H1 (cell line): Measurements from ENCODE around the gene RAD51B. TPM values are rescaled to one million over a fixed set of nuclear protein-coding genes. Genes with fewer than 3 reads are reported as not detected.

Experiments used
- HDAC2 ChIP-seq, 2 experiments: fragments of 300-600 bp in 1 of 2; sonication (generic) in 1 of 2; IDR thresholded peaks; 2 replicates each; pipeline ENCODE4 v1.6.1; 2011 to 2012; ENCODE audit warnings: low read depth in 2 of 2, low read length in 2 of 2, mild to moderate bottlenecking in 2 of 2, moderate library complexity in 2 of 2, borderline replicate concordance in 1 of 2, inconsistent platforms in 1 of 2
- SAP30 ChIP-seq: fragments of 300-600 bp; sonication (generic); IDR thresholded peaks from 2 replicates; pipeline ENCODE4 v1.7.1; 2012; ENCODE audit warnings: low read length, moderate library complexity, mild to moderate bottlenecking, inconsistent platforms; ENCODE audit not compliant: insufficient read depth, insufficient replicate concordance
- polyA plus RNA-seq, 7 experiments: library from polyadenylated mRNA; depleted of rRNA in 3 of 7; stranded (reverse) in 5 of 7; unstranded in 2 of 7; fragments of >200 nt in 5 of 7; fragments of 200-250 nt in 2 of 7; gene quantifications; 1 replicate in 5 of 7; 2 replicates in 1 of 7; 4 replicates in 1 of 7; pipeline versions ENCODE4 v1.2.1 to v1.2.3, GENCODE V29; 2011 to 2013; ENCODE audit warnings: missing spikeins in 2 of 7, mixed read lengths in 2 of 7
- total RNA-seq: library from RNA; stranded (reverse); fragmentation: NEBNext Ultra II Directional; extraction: Animal tissue kit (Norgen Biotek cat#: 25700); gene quantifications from 2 replicates; pipeline ENCODE4 v1.2.1, GENCODE V29; 2021

RAD51B gene
- total and polyA plus RNA-seq, 2 of the 8 experiments (the other 6 are each of a cell fraction or from before 2014, with no cell fraction given) = 3.9 to 14.9 TPM

- no peak for TF ChIP-seq HDAC2 (IDR thresholded peaks at IDR 0.05; ENCODE audit: borderline replicate concordance in 1 of 2, low read depth in 2 of 2, low read length in 2 of 2)
- TF ChIP-seq SAP30 = no peak
- TF ChIP-seq, all 59 proteins: peak for 0
These were observed 370.5 kb downstream of the RAD51B start (continued) for GRCh38 chr14:68190032-68190431.
